ENCODE data around the gene CD6.

Gene CD6

GRCh38 chr11:61011950-61012736 is 40.7 kb downstream of the CD6 start:
- no peak for DNase-seq

DNA sequence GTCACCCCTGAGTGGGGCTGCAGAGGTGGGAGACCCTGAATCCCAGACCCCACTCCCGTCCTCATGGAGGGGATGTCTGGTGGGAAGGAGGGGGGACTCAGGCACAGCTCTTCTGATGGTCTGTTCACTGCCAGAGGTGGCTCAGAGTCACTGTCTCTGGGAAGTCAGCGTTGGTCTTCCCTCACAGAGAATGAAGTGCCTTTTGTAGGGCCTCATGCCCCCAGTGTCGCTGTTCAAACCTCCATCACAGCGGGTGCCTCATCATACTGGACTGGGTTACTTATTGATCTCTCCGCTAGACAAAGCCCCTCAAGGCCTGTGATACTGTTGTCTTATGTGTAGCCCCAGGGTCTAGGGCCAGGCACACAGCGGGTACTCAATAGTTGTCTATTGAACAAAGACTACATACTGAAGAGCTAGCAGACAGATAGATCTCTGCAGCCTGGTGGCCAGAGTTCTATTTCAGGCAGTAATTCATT is 41.3 kb downstream of the CD6 start:
- no peak for DNase-seq

DNA sequence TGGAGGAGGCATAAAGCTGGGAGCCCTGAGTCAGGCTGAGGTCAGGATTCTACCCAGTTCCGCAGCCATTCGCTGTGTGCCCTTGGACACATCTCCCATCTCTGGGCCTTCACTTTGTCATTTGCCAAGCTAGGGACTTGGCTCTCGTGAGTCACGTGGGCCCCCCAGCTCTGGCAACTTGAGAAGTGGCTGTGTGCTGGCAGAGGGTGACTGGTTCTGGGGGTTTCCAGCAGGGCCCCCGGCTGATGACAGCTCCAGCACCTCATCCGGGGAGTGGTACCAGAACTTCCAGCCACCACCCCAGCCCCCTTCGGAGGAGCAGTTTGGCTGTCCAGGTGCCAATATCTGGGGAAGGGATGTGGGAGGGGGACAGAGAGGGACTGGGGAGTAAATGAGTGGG is 46.6 kb downstream of the CD6 start:
- no peak for DNase-seq

- no peak for DNase-seq
Measured at GRCh38 chr11:61019037-61019831, 47.8 kb downstream of the CD6 start.

DNA sequence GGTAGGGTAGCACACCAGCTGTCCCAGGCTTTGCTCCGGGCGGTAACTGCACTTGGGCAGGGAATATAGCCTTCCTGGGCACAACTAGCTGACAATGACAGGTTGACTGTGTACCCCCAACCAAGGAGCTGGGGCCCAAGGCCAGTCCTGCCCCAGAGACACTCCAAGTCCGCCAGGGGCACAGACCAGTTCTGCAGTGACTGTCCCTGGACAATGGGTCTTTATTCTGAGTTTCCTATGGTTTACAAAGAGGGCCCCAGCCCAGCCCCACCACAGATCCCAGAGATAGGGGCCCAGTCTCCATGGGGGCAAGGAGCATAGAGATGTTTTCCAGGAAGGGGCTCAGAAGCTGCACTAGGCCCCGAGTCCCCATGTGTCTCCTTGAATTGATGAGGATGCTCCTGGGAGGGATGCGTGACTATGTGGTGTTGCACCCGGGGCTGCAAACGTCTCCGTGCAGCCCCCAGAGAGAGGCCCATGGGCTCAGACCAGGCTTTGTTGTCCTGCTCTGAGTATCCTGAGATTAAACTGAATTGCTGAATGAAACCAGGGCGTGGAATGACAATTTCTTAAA is 48.4 kb downstream of the CD6 start:
- no peak for DNase-seq

GRCh38 chr11:61020551-61021235 is 49.2 kb downstream of the CD6 start:
- no peak for DNase-seq

DNA sequence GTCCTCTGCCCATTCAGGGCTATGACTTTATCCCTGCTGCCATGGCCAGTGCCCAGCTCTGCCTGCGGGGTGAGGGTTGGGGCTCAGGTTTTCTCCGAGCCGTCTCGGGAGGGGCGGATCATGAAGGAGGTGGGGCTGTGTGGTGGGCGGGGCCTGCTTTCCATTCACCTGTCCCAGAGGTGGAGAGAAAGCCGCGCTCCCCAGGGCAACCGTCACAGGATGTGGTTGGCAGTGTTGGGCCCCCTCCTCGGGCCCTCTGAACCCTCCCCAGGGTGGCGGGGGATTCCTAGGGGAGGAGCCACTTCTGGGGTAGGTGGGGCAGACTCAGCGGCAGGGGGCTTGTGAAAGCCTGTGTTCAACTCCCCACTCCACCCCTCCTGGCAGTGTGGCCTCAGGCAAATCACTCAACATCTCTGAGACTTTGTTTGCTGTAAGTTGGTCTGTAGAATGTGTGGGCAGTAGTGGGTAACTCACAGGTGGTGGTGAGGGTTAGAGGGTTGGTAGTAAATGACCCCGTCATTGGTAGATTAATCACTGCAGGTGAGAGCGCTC is 50.3 kb downstream of the CD6 start:
- DNase-seq: no peak

DNA sequence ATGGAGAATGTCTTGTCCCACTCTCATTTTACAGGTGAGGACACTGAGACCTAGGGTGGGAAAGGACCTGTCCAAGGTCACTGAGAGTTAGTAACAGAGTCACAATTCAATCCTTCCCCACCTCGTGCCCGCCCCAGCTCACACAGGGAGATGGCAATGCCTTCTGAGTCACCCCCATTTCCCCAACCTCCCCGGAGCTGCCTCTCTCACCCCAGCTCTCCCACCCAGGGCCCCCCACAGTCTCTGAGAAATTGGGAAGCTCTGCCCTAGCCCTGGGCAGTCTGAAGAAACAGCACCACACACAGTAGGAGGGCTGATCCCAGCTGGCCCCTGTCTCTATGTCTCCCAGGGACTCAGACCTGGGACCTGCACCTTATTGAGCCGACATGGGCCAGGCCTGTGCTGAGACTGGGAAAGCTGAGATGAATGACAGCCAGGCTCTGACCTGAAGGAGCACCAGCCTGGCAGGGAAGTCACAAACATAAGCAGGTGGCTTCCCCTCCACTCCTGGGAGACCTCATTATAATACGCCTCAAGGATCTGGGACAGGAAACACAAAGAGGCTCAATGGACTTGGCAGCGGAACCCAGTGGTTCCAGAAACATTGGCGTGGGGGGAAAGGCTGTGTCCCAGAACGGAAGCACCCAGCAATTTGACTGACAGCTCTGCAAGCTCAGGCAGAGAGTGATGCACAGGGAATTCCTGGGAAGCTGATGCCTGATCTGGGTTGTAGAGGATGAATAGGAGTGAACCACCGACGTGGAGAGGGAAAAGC is 51.0 kb downstream of the CD6 start:
- DNase-seq: no peak

- no peak for DNase-seq
Measured at GRCh38 chr11:61023086-61023965, 51.8 kb downstream of the CD6 start.

DNA sequence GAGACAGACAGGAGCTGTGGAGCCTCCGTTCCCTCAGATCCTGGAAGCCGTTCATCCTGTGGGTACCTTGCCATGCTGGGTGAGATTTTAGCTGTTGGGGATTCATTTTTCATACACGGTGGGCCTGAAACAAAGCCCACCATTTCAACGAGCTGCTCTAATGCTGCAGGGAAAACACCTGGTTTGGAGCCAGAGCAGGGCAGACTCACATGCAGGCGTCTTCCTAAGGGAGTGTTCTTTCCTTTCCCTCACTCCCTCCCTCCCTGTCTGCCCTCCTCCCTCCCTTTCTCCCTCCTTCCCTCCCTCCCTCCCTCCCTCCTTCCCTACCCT is 52.5 kb downstream of the CD6 start:
- no peak for DNase-seq

GRCh38 chr11:61024938-61025820 is 53.7 kb downstream of the CD6 start:
- no peak for DNase-seq

DNA sequence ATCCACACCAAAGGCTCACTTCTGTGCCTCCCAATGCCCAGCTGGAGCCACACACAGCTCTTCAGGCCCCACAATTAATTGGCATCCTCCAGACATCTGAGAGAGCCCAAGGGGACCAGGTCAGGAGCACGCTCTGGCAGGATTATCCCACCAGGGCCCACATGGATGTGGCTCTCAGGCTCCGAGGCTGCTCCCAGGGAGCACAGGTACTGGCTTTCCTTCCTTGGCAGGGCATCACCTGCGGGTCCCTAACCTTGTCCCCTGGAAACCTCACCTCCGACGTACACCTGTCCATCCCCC is 54.3 kb downstream of the CD6 start:
- no peak for DNase-seq

DNA sequence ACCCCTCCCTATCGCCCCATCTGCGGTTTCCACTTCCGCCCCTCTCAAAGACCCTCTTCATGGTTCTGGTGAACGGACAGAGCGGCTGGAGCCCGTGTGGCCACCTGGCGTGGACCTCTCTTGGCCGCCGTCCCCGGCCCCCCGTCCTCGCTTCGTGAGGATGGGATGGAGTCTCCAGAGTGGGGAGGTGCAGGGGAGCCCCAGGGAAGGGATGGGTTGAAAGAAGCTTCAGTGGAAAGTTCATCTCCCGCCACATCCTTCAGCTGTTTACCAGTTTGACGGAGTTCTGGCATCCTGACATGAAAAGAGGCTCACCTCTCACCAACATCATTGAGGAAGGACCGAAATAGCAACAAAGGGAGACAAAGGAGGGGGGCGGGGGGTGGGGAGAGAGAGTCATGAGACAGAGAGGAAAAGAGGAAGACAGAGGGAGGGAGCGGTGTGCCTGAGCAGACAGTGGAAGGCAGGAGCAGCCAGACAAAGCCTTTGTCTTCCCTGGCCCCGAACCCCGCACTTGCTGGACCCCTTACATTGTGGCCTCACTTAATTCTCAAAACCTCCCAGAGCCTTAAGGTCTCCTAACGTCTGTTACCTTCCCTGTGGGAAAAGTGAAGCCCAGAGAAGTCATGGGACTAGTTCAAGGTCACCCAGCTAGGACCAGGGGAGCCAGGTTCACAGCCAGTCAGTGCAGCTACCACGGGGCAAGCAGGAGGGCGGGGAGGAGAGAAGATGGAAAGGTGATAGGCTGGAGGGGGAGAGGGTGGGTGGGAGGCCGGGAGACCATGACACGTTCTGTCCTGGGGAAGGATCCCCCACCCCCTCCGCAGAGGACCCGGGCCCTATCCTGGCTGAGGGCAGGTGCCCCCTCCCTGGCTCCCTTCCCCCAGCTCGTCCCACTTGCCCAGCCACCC is 54.9 kb downstream of the CD6 start:
- DNase-seq: no peak

DNA sequence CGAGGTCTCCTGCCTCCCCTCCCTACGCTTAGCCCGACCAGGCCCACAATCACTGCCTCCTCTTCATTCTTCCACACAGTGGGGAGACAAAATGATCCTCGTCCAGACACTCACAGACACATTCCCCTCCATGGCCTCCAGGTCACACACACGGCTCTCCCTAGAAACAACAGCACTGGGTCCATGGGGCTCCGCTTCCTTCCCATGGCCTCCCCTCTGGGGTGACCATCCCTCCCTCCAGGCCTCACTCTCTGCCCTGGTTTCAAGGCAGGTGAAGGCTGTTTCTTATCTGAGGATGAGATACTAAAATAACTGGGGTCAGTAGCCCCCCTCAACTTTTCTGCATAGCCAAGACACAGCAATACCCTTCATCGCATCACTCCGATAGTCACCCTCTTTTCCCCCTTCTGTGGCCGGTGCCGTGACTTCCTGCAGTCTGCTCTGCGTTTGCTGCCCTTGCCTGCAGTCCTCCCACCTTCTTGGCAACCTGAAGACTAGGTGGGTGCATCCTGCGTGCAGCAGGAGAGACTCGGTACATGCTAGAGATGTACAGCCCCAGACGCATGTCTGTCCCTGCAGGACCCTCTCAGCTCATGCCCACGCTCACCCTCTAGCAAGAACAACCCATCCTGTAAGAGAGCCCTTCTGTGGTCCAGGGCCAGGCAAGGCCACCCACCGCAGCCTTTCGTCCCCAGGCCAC is 55.8 kb downstream of the CD6 start:
- no peak for DNase-seq

DNA sequence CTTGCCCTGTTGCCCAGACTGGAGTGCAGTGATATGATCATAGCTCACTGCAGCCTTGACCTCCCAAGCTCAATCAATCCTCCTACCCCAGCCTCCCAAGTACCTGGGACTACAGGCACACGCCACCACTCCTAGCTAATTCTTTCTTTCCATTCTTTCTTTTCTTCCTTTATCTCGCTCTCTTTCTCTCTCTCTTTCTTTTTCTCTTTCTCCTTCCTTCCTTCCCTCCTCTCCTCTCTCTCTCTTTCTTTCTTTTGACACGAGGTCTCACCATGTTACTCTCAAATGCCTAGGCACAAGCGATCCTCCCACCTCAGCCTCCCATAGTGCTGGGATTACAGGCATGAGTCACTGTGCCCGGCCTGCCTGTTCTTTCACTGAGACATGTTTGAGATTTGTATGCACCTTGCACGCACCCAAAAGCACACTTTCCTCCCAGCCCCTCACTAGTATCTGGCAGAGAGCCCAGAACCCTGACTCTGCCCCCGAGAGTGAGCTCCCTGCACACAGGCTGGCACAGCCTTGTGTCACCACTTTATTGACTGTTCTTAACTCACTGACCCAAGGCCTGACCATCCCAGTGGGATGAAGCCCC is 56.8 kb downstream of the CD6 start:
- no peak for DNase-seq

DNA sequence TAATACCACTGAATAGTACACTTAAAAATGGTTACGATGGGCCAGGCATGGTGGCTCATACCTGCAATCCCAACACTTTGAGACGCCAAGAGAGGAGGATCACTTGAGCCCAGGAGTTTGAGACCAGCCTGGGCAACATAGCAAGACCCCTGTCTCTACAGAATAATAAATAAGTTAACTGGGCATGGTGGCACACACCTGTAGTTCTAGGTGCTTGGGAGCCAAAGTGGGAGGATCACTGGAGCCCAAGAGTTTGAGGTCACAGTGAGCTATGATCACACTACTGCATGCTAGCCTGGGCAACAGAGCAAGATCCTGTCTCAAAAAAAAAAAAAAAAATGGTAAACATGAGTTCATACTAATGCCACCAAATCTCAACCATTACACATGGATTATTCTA is 61.3 kb downstream of the CD6 start:
- no peak for DNase-seq

DNA sequence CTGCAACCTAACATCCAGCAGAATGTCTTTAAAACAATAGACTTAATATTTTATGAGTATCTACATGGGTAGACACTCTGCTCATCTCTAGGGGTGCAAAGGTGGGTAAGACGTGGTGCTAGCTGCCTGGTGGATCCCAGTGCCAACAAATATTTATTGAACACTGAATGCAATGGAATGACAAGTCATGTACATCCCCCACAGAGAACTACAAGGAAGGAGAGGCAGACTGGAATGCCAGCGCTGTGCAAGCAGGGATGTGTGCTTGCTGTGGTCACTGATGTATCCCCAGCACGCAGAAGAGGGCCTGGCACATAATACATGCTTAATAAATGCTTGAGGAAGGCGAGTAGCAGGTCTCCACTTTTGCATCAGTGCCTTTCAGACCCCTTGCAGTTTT is 61.9 kb downstream of the CD6 start:
- no peak for DNase-seq

DNA sequence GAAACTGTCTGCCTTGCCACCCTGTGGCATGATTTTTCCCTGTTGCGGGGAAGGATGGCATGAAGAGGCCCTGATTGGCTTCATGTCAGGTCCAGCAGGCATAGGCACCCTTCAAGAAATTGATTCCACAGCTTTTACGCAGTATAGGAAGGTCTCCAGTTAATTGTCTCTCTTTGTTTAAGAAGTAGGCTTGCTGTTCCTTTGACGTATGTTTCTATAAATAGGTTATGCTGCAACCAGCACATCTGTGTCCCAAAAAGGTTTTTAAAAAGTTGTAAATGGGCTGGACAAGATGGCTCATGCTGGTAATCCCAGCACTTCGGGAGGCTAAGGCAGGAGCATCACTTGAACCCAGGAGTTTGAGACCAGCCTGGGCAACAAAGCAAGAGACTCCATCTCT is 62.6 kb downstream of the CD6 start:
- no peak for DNase-seq

Measured in NCI-H1417 treated with DMSO at 0.1 percent for 48 hours (cell line).